ENCODE measurements around the gene MED27.

- TF ChIP-seq CTCF (conservative IDR thresholded peaks at IDR 0.05; ENCODE audit: low read depth, low read length) (no peak), EZH2phosphoT487 (IDR thresholded peaks at IDR 0.05; ENCODE audit: borderline replicate concordance, low read length) (no peak), EZH2 (IDR thresholded peaks at IDR 0.05; ENCODE audit: low read length, unreplicated experiment) (no peak)
Measured at GRCh38 chr9:132001567-132001966, 78.1 kb downstream of the MED27 start.
